Transverse colon (tissue), 4 donors: ENCODE data around the gene SMIM17.

ENCODE experiments used
- CTCF ChIP-seq, 5 experiments: fragments of 200-600 bp in 3 of 5; fragments of 450-650 bp in 2 of 5; sonication (generic) in 3 of 5; IDR thresholded peaks; 1 replicate in 2 of 5; 2 replicates in 3 of 5; pipeline ENCODE4 v1.5.1; 2016 to 2017; ENCODE audit warnings: antibody characterized with exemption in 5 of 5, inconsistent platforms in 3 of 5, mild to moderate bottlenecking in 2 of 5, moderate library complexity in 1 of 5
- EP300 ChIP-seq: sonication (generic); formaldehyde crosslinking; IDR thresholded peaks from one replicate; pipeline ENCODE4 v1.6.1; 2017; ENCODE audit warnings: antibody characterized with exemption, low read depth
- POLR2A ChIP-seq: fragments of 450-650 bp; IDR thresholded peaks from one replicate; pipeline ENCODE4 v1.6.1; 2016; ENCODE audit warnings: antibody characterized with exemption, mild to moderate bottlenecking, moderate library complexity
- POLR2AphosphoS5 ChIP-seq, 3 donors: sonication (generic); formaldehyde crosslinking; IDR thresholded peaks; one replicate each; pipeline ENCODE4 v1.6.1; 2016; ENCODE audit warnings: antibody characterized with exemption in 3 of 3

- TF ChIP-seq POLR2A (no peak), POLR2AphosphoS5 (IDR thresholded peaks at IDR 0.05) (no peak), CTCF (IDR thresholded peaks at IDR 0.05) (no peak), EP300 (no peak)
Measured at GRCh38 chr19:56596676-56597075, 46.3 kb upstream of the SMIM17 start.
